HG03196 (cell line): ENCODE results near the gene FRMD5.
"Not testable (repeated sequence)": the region's sequence is repeated elsewhere in the genome, so short reads cannot be mapped to it uniquely, and the experiment has no call there.

Source experiments
- ATAC-seq: cut with Tn5 transposase; IDR thresholded peaks from one replicate; pipeline ENCODE4 v1.9.1; 2021; ENCODE audit not compliant: unreplicated experiment

Gene FRMD5

DNA sequence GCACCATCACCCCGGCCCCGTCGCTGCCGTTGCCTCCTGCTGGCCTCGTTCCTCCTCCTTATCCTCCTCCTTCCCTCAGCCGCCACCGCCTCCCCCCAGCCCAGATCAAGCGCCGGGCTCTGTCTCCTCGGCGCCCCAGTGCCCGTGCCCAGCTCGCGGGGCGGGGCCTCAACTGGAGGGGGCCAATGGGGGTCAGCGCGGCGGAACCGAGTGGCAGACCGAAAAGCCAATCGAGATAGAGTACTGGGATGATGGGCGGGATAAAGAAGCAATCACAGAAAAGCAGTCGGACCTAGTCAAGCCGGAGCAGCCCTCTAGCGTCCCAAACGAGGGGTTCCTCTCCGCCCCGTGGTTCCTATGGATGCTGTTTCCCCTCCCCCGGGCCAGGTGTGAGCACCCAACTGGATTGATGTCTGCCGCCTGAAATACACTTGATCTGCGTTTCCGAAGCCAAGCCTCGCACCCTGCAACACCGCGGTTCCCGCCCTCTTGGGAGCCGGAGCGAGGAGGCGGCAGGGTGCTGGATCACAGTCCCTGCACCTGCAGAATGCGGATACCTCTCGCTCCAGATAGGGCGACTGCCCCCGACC lies at the start of gene FRMD5:
FRMD5 (minus strand) TSS at position 121 of the 590 bp plus-strand sequence.
- ATAC-seq: peak; percentile 89

DNA sequence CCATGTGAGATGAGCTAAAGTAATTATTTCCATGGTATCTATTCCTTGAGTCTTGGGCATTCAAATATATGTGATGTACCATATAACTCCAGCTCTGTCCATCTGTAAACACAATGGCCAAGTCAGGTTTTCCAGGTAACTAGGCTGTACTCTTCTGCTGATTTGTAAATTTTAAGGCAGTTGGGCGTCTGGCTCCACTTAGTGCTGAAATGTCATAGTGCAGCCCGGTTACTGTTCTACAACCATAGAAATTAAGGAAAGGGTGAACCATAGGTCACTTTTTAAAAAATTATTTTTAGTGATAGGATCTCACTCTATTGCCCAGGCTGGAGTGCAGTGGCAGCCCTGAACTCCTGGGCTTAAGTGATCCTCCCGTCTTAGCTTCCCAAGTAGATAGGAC lies 48.8 kb upstream of the FRMD5 start:
- ATAC-seq: no peak

- no peak for ATAC-seq
These were observed 48.1 kb upstream of the FRMD5 start for GRCh38 chr15:44243141-44243540.

DNA sequence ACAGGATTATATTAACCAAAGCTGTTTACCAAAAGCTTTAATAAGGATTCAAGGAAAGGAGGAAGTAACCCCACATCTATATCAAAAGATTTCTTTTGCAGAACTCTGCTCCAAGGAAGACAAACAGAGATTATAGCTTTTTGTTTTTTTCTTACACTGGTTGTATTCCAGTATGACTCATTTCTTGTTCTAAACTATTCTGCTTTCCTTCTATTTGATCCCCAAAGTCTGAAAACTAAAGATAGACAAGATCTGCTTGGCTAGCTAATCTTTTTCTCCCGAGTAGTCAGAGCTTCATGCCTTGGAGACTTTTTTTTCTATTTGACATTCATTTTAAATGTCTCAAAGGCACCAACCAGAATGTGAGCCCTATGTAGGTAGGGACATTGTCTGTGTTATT lies 36.8 kb upstream of the FRMD5 start:
- ATAC-seq: no peak

DNA sequence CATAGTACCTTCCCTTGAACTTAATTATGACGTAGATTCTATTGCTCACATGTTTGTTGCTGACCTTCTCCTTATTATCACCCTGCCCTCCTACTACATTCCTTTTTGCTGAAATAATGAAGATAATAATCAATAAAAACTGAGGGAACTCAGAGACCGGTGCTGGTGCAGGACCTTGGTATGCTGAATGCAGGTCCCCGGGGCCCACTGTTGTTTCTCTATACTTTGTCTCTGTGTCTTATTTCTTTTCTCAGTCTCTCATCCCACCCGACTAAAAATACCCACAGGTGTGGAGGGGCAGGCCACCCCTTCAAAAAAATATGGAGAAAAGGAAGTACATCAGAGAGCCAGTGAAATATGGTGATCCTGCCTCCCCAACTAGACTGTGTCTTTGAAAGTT lies 34.2 kb upstream of the FRMD5 start:
- not testable (repeated sequence) for ATAC-seq

DNA sequence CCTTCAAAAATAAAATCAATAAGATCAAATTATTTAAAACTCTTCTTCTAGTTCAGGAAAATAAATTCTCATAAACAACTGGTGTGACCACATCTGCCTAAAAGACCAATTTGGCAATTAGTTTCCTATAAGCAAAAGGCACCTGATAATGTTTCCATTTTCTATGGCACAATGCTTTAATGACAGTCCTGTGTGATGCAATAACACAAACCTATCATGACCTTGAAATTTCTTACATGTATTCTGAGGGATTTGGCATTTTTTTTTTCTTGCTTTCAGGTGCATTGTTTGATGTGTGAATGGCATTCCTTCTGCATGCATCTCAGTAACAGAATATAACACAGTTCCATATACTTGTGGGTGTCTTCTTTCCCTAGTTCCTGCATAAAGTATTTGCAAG lies 32.5 kb upstream of the FRMD5 start:
- ATAC-seq: no peak

DNA sequence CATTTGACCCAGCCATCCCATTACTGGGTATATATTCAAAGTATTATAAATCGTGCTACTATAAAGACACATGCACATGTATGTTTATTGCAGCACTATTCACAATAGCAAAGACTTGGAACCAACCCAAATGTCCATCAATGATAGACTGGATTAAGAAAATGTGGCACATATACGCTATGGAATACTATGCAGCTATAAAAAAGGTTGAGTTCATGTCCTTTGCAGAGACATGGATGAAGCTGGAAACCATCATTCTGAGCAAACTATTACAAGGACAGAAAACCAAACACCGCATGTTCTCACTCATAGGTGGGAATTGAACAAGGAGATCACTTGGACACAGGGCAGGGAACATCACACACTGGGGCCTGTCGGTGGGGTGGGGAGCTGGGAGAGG lies 31.9 kb upstream of the FRMD5 start:
- ATAC-seq: not testable (repeated sequence)

GRCh38 chr15:44222478-44222877 lies 27.4 kb upstream of the FRMD5 start:
- ATAC-seq: no peak

- ATAC-seq: no peak
These were observed 24.0 kb upstream of the FRMD5 start for GRCh38 chr15:44219073-44219472.

DNA sequence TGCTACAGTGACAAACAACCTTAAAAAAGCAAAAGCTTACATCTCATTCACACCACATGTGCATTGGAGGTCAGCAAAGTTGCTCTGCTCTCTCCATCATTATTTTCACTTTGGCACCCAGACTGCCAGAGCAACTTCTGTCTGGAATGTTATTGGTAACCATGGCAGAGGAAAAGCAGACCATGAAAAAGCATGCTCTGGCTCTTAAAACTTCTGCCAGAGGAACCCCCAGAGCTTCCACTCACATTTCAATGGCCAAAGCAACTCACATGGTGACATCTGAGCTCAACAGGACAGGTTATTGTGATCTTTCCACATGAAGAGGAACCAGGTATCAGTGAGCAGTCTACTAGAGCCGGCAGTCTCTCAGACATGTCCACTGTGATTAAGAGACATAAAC lies 21.9 kb upstream of the FRMD5 start:
- no peak for ATAC-seq

- ATAC-seq: no peak
These were observed 20.5 kb upstream of the FRMD5 start for GRCh38 chr15:44215594-44215993.

DNA sequence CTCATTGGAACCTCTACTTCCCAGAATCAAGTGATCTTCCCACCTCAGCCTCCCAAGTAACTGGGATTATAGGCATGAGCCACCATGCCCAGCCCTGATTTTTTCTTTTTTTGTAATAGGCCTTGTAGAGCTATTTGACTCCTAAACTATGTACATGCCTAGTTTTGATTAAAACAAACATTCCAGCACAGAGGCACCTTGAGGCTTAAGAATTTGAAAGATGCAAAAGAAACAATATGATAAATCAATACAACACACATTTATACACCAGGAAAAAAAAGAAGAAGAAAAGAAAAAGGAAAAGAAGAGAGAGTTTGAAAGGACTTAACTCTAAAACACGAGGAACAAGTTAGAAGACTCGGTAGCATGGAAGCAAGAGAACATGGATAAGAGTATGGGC lies 13.9 kb upstream of the FRMD5 start:
- ATAC-seq: no peak

- ATAC-seq: no peak
These were observed 12.6 kb upstream of the FRMD5 start for GRCh38 chr15:44207643-44208042.

- no peak for ATAC-seq
These were observed 4.3 kb upstream of the FRMD5 start for GRCh38 chr15:44199393-44199792.

- peak; percentile 30 for ATAC-seq
These were observed 534 bp downstream of the FRMD5 start for GRCh38 chr15:44194323-44195150.

DNA sequence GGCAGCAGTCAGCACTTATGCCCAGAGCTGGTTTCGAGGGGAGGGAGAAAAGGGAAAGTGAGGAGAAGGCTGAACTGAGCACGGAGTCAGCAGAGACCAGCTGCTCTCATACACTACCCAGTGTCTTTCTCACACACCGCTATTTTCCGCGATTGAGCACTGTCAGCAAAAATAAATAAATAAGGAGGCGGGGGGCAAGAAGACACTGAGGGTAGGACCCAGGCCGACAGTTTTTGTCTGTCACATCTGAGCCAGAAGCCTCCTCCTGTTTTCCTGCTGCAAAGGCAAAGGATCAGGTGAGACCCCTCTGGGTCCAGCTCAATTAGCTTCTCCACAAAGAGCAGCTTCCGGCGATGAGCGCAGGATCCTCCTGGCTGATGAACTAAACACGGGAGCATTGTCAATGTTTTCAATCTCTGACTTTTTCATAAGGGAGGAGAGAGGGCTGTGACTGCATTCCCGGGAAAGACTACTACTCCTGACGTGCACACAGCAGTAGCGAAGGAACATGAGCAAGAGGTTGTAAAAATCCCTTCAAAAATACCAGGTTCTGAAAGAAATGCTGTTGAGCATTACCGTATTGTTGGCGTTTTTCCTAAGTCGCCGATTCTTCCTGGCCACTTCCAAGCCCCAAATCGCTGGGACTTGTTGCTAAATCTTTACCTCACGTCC lies 1.3 kb downstream of the FRMD5 start:
- no peak for ATAC-seq

DNA sequence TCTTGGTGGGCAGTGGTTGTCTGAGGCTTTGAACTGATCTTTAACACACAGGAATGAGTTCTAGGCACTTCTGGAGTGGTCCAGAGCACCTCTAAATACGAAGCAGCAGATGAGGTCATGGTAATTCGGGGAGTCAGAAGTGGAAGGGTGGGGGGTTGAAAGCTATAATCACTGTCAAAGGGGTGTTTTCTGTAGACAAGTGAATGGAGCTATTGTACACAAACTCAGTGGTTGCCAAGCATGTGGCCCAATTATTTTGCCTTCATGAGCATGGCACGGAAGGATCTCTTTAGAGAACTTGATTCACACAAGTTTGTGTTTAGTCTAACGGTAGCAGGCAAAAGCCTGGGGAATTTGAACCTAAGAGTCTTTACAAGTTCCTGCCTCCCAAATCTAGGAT lies 6.3 kb downstream of the FRMD5 start:
- no peak for ATAC-seq

- ATAC-seq: no peak
These were observed 8.4 kb downstream of the FRMD5 start for GRCh38 chr15:44186705-44187104.

- ATAC-seq: no peak
These were observed 11.7 kb downstream of the FRMD5 start for GRCh38 chr15:44183363-44183762.

DNA sequence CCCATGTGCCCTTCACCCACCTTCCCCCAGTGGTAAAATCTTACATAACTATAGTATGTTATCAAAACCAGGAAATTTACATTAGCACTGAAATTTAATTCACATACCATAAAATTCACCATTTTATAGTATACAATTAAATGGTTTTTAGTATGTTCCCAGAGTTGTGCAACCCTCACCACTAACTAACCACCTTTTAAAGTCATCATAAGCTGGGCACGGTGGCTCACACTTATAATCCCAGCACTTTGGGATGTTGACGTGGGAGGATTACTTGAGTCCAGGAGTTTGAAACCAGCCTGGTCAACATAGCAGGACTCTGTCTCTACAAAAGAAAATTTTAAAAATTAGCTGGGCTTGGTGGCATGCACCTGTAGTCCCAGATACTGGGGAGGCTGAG lies 13.7 kb downstream of the FRMD5 start:
- ATAC-seq: no peak

- ATAC-seq: no peak
These were observed 17.9 kb downstream of the FRMD5 start for GRCh38 chr15:44177139-44177538.

GRCh38 chr15:44173813-44174212 lies 21.3 kb downstream of the FRMD5 start:
- ATAC-seq: no peak
